Measurements from ENCODE around the gene SPATA46.

The SPATA46 gene

GRCh38 chr1:162372159-162373071 lies 4.2 kb downstream of the SPATA46 start:
- TF ChIP-seq, protein P1, sequence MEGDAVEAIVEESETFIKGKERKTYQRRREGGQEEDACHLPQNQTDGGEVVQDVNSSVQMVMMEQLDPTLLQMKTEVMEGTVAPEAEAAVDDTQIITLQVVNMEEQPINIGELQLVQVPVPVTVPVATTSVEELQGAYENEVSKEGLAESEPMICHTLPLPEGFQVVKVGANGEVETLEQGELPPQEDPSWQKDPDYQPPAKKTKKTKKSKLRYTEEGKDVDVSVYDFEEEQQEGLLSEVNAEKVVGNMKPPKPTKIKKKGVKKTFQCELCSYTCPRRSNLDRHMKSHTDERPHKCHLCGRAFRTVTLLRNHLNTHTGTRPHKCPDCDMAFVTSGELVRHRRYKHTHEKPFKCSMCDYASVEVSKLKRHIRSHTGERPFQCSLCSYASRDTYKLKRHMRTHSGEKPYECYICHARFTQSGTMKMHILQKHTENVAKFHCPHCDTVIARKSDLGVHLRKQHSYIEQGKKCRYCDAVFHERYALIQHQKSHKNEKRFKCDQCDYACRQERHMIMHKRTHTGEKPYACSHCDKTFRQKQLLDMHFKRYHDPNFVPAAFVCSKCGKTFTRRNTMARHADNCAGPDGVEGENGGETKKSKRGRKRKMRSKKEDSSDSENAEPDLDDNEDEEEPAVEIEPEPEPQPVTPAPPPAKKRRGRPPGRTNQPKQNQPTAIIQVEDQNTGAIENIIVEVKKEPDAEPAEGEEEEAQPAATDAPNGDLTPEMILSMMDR (IDR thresholded peaks at IDR 0.05; ENCODE audit: control extremely low read depth, extremely low read depth, low read depth, missing control alignments) = no peak
- CTCF ChIA-PET = interaction anchor here (1.0 to 2.9 kb wide), 6 partner anchors 10 to 25 kb away, joined by 3 to 11 read pairs (median 4); partner anchors contain the start of gene C1orf226
- POLR2A ChIA-PET = no interaction called here
- DNase-seq (ENCODE audit: extremely low spot score) = no peak

DNA sequence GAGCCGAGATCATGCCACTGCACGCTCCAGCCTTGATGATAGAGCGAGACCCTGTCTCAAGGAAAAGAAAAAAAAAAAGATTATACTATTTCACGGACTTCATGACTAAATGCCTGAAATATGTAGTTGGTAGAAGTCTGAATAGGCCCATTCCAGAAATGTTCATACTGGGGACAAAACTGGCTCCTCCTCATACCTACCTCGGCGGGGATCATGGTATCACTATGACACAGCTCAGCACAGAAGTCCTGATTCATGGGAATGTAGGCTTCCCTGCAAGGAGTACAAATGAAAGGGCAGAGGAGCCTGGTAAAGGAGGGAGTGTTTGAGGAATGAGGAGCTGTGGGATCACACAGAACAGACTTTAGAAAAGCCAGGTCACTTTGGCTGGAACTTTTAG lies 5.0 kb downstream of the SPATA46 start:
- ChIA-PET POLR2A (no interaction called here), CTCF (interaction anchor here (1.0 to 2.9 kb wide), 5 partner anchors 12 to 24 kb away, joined by 3 to 11 read pairs (median 3); no protein-coding TSS in a partner anchor)
- no peak for DNase-seq (ENCODE audit: extremely low spot score)
- TF ChIP-seq, protein P1 (IDR thresholded peaks at IDR 0.05; ENCODE audit: control extremely low read depth, extremely low read depth, low read depth, missing control alignments) = no peak

DNA sequence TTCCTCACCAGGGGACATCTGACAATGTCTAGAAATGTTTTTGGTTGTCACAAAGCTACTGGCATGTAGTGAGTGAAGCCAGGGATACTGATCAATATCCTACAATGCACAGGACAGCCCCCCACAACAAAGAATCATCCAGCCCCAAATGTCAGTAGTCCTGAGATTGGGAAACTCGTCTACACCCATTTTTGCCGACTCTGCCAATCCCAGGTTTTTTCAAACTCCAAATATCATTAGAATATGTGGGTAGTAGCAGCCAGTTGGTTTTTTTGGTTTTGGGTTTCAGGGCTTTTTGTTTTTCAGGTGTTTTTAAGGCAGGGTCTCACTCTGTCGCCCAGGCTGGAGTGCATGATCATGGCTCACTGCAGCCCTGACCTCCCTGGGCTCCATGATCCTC lies 5.9 kb downstream of the SPATA46 start:
- CTCF ChIA-PET = interaction anchor here (2.9 kb wide), 1 partner anchor 21 kb away, joined by 10 read pairs; no protein-coding TSS in a partner anchor
- TF ChIP-seq, protein P1 (IDR thresholded peaks at IDR 0.05; ENCODE audit: control extremely low read depth, extremely low read depth, low read depth, missing control alignments) = no peak
- POLR2A ChIA-PET = no interaction called here
- no peak for DNase-seq (ENCODE audit: extremely low spot score)

DNA sequence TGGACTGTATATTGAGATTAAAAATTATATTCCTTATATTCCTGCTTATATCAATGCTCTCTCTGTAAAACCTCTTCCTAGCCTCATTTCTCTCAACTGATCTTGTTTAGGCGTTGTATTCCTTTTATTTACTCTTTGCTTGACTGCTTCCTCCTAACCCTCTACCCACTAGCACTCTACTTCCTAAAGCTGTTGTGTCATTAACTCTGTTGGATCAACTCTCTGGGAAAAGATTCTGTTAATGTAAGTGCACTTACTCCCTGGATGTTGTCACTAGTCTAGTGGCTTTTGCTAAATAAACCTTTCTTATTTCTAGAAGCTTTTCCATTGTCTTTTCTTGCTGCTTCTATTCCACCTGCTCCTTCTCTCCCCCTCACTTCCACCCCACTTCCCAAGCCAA lies 6.5 kb downstream of the SPATA46 start:
- no peak for DNase-seq (ENCODE audit: extremely low spot score)
- TF ChIP-seq, protein P1 (IDR thresholded peaks at IDR 0.05; ENCODE audit: control extremely low read depth, extremely low read depth, low read depth, missing control alignments) = no peak
- CTCF ChIA-PET = no interaction called here
- POLR2A ChIA-PET = no interaction called here

GRCh38 chr1:162369571-162369970 lies 7.1 kb downstream of the SPATA46 start:
- ChIA-PET POLR2A (no interaction called here), CTCF (no interaction called here)
- DNase-seq (ENCODE audit: extremely low spot score) = no peak
- TF ChIP-seq, protein P1 (IDR thresholded peaks at IDR 0.05; ENCODE audit: control extremely low read depth, extremely low read depth, low read depth, missing control alignments) = no peak

DNA sequence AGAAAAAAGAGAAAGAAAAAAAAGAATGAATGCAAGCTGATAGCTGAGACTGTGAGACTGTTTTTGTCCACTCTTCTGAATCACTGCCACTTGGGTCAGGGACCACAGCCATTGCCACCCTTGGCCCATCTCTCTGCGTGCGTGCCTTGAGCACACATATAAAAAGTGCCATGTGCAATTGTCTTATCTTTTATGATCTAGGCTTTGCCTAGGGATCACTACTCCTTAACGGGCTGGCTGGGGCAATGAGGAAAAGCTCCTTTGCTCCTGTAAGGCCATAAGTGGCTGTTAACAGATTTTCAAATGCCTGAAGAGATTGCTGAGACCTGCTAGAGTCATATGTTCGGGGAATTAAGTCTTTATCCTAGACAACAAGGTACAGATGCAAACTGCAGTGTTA lies 8.2 kb downstream of the SPATA46 start:
- CTCF ChIA-PET = interaction anchor here (1.7 to 2.2 kb wide), 2 partner anchors 11 to 13 kb away, joined by 4 to 6 read pairs; no protein-coding TSS in a partner anchor
- DNase-seq (ENCODE audit: extremely low spot score) = no peak
- POLR2A ChIA-PET = no interaction called here
- TF ChIP-seq, protein P1 (IDR thresholded peaks at IDR 0.05; ENCODE audit: control extremely low read depth, extremely low read depth, low read depth, missing control alignments) = no peak

Measured in GM10248 (cell line).